GM12801 (cell line): ENCODE data around the gene PXDN.

Experiments
- CTCF ChIP-seq: IDR thresholded peaks from one replicate; pipeline ENCODE4 v1.5.1; 2011; ENCODE audit warnings: control low read depth; ENCODE audit not compliant: insufficient read length; ENCODE audit errors: extremely low read depth

Gene PXDN

GRCh38 chr2:1626271-1626681, 118.0 kb downstream of the PXDN start:
- TF ChIP-seq CTCF = no peak

DNA sequence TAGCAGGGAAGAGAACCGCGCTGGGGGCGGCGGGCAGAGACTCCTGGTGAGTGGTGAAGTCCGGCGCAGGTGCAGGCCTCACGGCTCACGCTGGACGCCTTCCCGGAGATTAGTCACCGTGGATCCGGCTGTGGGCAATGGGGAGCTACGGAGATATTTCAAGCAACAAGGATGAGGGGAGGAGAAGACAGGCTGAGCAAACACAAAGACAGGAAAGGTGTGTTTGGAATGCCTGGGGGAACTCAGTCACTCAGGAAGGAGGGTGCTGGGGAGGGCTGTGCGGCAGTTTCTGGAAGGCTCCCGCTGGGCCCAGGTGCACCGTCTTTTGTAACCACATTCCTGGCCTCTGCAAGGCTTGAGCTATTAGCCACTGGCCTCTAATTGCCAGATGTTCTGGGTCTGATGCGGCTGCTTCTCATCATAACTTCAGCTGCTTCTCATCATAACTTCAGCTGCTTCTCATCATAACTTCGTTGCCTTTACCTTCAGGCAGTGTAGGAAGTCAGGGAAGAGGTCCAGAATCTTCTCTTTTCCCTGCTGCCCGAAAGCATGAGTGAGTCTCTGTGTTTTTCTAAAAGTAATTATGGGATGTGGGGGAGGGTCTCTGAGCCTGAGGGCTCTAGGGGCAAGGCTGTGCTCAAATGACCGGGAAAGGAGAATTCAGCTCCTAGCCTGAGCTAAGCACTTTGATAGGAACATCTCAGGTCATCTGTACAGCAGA, 118.9 kb downstream of the PXDN start:
- TF ChIP-seq CTCF = no peak

DNA sequence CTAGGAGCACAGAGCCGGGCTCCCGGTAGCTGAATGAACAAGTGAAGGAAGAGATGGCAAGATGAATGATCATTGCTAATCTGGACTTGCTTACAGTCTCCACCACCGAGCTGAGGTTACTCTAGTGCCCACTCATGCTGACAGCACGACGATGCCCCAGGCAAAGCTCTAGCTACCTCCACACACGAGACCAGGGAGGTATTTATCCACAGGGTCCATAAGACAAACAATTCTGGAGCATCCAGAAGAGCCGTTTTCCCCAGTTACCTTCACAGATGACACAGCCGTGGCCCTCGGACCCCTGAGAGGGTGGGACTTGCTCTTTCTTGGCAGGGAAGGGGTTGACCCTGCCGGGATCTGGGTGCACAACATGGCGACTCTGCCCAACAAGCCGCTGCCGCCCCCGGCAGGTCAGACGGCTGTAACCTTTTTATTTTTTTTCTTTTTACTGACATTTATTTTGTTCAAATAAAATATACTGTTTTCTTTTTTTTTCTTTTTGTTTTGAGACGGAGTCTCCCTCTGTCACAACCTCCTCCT, 120.3 kb downstream of the PXDN start:
- TF ChIP-seq CTCF = no peak

DNA sequence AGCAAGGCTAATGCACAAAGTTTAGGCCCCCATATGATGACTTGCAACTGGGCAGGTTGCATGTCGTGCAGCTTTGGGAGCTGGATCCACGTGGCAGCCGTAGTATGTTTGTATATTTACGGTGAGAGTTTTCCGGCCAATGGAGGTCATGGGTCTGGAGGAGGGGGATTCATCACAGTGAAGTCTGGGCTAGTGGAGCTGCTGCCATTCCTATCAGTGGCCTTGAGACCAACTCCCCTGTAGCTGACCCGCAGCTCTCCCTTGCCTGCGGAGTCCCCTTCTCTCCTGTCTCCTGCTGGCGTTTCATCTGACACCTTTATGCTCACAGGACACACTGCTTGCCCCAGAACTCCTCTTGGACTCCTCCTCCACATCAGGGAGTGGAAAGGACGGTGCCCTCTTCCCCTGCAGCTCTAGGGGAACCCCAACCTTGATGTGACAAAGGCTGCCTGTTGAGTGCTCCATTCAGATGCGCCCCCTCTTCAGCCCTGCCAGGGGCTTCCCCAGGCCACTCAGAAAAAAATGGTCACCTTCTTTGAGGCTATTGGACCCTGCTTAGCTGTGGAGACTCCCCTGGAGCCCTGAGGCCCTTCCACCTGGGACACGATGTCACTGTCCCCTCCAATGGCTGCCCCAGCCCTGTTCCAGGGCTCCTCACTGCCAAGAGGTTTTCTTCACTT, 121.7 kb downstream of the PXDN start:
- TF ChIP-seq CTCF = no peak

DNA sequence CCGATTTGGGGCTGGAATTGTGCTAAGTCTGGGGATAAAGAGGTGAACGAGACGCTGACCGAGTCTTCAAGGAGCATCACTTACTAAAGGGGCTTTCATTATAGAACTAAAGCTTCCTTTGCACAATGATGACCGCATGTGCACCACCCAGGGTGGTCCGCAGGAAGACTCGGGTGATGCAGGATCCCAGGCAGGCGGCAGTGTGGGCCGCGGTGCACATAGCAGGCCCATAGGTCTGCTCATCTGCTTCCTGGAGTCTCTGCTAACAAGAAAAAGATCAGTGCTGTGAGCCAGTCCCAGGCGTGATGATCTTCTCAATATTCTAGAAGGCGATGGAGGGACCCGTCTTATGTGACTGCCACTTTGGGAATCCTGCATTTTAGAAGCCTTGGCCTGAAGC, 122.8 kb downstream of the PXDN start:
- no peak for TF ChIP-seq CTCF

GRCh38 chr2:1621041-1621440, 123.3 kb downstream of the PXDN start:
- TF ChIP-seq CTCF = no peak

DNA sequence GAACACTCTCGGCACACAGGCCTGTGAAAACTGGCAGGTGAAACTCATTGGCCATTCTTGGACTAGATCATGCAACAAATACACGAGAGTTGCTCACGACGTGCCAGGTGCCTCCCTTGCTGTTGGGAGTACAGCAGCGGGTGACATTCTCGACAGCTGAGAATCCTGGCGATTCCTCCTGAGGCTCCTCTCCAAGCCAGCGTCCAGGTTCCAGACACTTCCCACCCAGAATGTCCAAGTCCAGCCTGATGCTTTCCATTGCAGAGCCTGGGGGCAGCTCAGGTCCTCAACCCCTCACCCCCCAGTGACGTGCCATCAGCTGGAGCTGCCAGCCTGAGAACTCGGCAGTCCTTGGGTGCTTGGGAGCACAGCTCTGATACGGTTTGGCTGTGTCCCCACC, 124.2 kb downstream of the PXDN start:
- TF ChIP-seq CTCF = no peak
